Activated CD8-positive, alpha-beta memory T cell treated with anti-CD3 and anti-CD28 coated beads for 4 hours (primary cell): ENCODE results near the gene CAPN15.
"Not testable (repeated sequence)": the region's sequence is repeated elsewhere in the genome, so short reads cannot be mapped to it uniquely, and the experiment has no call there.

Source experiments
- DNase-seq, 2 donors: peaks; one replicate each; pipeline ENCODE4 v3.0.0-alpha.2; 2020; ENCODE audit warnings: low read depth in 2 of 2

Gene CAPN15

DNA sequence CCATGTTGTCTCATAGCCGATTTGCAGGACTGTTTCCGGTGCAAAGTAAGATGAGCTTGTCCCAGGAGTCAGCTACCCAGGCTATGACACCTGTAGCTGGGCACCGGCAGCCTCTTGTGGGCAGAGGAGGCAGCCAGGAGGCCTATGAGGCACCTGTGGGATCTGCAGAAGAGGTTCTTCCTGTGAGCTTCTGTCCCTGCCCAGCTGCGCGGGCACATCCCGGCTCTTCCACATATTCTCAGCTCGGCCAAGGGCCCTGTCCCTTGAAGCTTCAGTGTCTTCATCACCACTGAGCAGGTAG lies 21.3 kb upstream of the CAPN15 start:
- DNase-seq: no peak

DNA sequence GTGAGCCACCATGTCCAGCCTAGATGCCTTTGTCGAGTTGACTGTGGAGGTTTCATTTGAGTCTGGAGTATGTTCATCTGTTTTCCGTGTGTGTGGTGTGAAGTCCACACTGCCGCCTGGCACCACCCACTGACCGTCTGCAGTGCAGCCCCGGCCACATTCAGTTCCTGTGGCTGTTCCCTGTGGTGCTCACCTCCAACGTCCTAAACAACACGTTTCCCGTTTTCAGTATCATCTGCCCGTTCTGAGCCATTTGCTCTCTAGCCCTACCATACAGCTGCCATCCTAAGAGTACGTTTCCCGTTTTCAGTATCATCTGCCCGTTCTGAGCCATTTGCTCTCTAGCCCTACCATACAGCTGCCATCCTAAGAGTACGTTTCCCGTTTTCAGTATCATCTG lies 20.0 kb upstream of the CAPN15 start:
- not testable (repeated sequence) for DNase-seq

DNA sequence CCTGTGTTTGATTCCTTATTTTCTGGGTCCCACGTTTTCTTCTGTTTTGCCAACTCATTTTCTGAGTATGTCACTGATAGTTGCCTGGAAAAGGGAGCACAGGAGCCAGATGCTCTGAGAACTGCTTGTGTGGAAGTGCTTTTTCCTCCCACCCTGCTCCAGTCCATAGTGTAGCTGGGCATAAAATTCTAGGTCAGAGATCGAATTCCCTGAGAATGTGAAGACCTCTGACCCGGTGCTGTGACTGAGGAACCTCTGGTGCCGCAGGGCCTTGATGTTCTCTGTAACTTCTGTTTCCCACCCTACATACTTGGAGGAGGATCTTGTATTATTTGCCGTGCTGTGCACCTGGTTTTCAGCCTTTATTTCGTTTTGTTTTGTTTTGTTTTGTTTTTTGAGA lies 19.5 kb upstream of the CAPN15 start:
- DNase-seq: no peak

- no peak for DNase-seq
Observed at GRCh38 chr16:508884-509736, 18.4 kb upstream of the CAPN15 start.

GRCh38 chr16:510066-510825 lies 17.3 kb upstream of the CAPN15 start:
- DNase-seq: no peak

- DNase-seq: no peak
Observed at GRCh38 chr16:512802-513201, 14.7 kb upstream of the CAPN15 start.

GRCh38 chr16:513950-514349 lies 13.6 kb upstream of the CAPN15 start:
- DNase-seq: no peak

GRCh38 chr16:515175-515938 lies 12.2 kb upstream of the CAPN15 start:
- DNase-seq: no peak

DNA sequence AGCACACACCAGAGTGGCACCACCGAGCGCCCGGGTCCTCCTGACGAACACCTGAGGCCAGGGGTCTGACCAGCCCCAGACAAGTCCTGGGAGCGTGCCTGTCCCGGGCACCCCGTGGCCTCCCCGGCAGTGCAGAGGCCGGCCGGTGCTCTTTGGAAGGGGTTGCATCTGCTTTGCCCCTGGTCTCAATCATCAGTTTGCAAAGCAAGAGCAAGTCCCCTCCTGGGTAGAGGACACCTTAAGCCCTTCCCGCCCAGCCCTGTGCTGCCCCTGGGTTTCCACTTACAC lies 11.6 kb upstream of the CAPN15 start:
- DNase-seq: no peak

- no peak for DNase-seq
Observed at GRCh38 chr16:516301-516700, 11.2 kb upstream of the CAPN15 start.

DNA sequence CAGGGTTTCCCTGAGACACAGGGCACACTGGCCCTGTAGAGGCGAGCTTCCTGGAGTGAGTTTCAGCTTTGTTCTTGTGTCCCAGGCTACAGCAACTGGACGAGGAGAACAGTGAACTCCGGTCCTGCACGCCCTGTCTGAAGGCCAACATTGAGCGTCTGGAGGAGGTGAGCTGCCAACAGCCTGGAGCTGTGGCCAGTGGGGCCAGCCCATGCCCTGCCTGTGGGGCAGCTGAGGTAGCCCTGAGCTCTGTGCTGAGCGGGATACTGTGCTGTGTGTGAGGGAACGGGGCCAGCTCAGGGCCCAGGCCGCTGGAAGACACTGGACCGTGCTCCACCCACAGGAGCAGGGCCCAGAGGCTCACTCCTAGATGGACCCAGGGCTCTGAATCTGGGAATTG lies 8.7 kb upstream of the CAPN15 start:
- no peak for DNase-seq

DNA sequence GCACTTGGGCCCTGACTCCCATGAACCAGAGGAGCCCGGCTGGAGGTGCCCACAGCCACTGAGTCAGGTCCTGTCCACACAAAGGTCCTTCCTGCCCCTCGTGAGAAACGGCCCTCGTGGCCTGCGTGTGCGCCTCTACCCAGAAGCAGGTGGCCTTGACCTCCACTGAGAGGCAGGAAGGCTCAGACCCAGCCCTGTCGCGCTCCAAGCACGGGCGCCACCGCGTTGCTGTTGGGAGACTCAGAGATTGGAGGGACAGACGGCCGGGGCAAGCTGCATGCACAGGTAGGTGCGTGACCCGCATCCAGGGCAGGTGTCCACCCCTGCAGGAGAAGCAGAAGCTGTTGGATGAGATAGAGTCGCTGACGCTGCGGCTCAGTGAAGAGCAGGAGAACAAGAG lies 8.1 kb upstream of the CAPN15 start:
- no peak for DNase-seq

DNA sequence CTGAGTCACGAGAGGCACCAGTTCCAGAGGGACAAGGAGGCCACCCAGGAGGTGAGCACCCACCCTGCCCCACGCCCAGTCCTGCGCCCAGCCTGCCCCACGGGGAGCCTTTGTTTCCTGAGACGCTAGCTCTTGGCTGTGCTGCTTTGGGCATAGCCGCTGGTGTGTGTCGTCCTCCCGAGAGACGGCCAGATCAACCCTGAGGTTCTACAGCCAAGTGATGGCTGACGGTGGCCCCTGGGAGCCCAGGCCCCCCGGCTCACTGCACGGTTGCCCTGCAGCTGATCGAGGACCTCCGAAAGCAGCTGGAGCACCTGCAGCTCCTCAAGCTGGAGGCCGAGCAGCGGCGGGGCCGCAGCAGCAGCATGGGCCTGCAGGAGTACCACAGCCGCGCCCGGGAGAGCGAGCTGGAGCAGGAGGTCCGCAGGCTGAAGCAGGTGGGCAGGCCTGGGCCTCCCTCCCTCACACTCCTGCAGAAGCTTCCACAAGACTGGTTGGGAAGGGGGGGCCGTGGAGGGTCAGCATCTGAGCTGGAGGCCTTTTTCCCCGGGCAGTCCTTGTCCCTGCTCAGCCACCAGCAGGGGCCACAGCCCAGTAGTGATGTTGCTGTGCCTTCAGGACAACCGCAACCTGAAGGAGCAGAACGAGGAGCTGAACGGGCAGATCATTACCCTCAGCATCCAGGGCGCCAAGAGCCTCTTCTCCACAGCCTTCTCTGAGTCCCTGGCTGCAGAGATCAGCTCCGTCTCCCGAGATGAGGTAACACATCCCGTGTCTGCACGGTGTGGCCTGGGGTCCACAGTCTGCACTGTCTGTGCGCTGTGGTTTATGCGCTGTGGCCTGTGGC lies 7.4 kb upstream of the CAPN15 start:
- DNase-seq: no peak

DNA sequence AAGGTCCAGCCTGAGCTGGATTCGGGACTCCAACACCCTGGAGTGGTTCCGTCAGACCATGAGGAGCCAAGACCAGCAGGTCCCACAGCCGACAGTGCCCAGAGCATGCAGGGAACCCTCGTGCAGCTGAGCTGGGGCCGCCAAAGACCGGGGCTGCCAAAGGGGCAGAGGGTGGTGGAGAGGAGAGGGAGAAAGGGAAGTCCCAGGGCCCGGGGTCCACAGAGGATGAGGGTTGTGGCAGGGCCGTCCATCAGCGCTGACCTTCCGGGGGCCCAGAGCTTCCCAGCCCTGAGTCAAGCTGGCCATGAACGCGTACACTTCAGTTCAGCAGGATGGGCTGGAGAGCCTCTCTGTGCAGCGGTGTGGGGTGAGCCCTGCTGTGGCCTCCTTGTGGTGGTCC lies 6.7 kb upstream of the CAPN15 start:
- no peak for DNase-seq

GRCh38 chr16:521381-522210 lies 5.9 kb upstream of the CAPN15 start:
- DNase-seq: no peak

- DNase-seq: no peak
Observed at GRCh38 chr16:522320-523096, 5.0 kb upstream of the CAPN15 start.

- DNase-seq: no peak
Observed at GRCh38 chr16:523097-523741, 4.3 kb upstream of the CAPN15 start.

GRCh38 chr16:524274-525040 lies 3.1 kb upstream of the CAPN15 start:
- DNase-seq: no peak

DNA sequence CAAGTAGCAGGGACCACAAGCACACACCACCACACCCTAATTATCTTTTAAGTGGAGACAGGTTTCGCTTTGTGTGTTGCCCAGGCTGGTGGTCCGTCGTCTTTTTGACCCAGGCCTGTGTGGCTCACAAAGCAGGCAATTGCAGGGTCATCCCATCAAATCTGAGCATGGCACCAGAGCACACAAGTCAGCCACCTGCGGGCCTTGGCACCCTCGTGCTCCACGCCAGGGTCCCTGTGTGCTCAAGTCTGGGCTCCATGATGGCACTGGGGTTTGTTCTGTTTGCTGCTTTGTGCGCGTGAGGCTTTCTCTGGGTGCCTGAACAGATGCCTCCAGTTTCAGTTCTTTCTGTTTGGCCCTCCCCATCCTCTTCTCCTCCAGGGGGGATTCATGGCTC lies 2.4 kb upstream of the CAPN15 start:
- DNase-seq: no peak
